HCT116 (cell line): ENCODE data around the gene DDX52. TPM values are rescaled to one million over a fixed set of nuclear protein-coding genes. Genes with fewer than 3 reads are reported as not detected.

ENCODE experiments used
- ATAC-seq: fragments of 200-7000 bp; cut with Tn5 transposase; 2 replicates; pipeline ENCODE4 v1.9.1; 2020; ENCODE audit warnings: mild to moderate bottlenecking, moderate library complexity
- BruUV-seq: library from RNA; stranded (reverse); fragments of 400-500 nt; replicated peaks from 2 replicates; lab custom pipeline; 2021; lab: Mats Ljungman, UMichigan
- CTCF ChIA-PET: fragments of 300-600 bp; sonication (Branson Sonifier 250); formaldehyde crosslinking; loops from one replicate; lab custom pipeline; 2021; ENCODE audit warnings: antibody characterized with exemption; lab: Charles Lee
- POLR2A ChIA-PET: fragments of 300-600, 350-600 bp; sonication (Branson Sonifier 250); formaldehyde crosslinking; loops from one replicate; lab custom pipeline; 2021; ENCODE audit warnings: antibody characterized with exemption; lab: Charles Lee
- RAD21 ChIA-PET, 2 experiments: fragments of 300-600 bp; sonication (Branson Sonifier 250); formaldehyde crosslinking; loops; one replicate each; lab custom pipeline; 2023; ENCODE audit warnings: low total read pairs in 2 of 2; ENCODE audit not compliant: uncharacterized antibody in 2 of 2, unreplicated experiment in 2 of 2, low non-redundant PET in 1 of 2; lab: Charles Lee
- DNase-seq: peaks from one replicate; pipeline ENCODE4 v3.0.0-alpha.2; 2010; ENCODE audit warnings: low read depth, low spot score
- H2AFZ ChIP-seq: fragments of 200-600 bp; shearing (Covaris generic), sonication (generic); 2 replicates; pipeline ENCODE4 v1.6.1; 2017; ENCODE audit warnings: low read depth, mixed run types, mixed read lengths, antibody characterized with exemption, low read length; ENCODE audit not compliant: poor library complexity, severe bottlenecking
- H3K27ac ChIP-seq: 2 replicates; pipeline ENCODE4 v1.5.1; 2012; ENCODE audit warnings: low read depth, low read length
- H3K27me3 ChIP-seq: fragments of 200-600 bp; sonication (generic); 2 replicates; pipeline ENCODE4 v1.6.1; 2016; ENCODE audit warnings: mixed run types, low read length, mixed read lengths; ENCODE audit not compliant: insufficient read depth
- H3K36me3 ChIP-seq, 2 experiments: fragments of 200-500 bp in 1 of 2; fragments of 200-600 bp in 1 of 2; sonication (Bioruptor generic) in 1 of 2; sonication (generic) in 1 of 2; 2 replicates each; pipeline versions ENCODE4 v1.5.1 to v1.6.1; 2014 to 2016; ENCODE audit warnings: low read length in 2 of 2, inconsistent platforms in 1 of 2, mixed read lengths in 1 of 2, mixed run types in 1 of 2; ENCODE audit not compliant: insufficient read depth in 2 of 2, control insufficient read depth in 1 of 2
- H3K4me1 ChIP-seq, 2 experiments: fragments of 200-600 bp in 1 of 2; sonication (generic) in 1 of 2; 2 replicates each; pipeline versions ENCODE4 v1.5.1 to v1.6.1; 2012 to 2017; ENCODE audit warnings: low read length in 2 of 2, inconsistent platforms in 1 of 2, mild to moderate bottlenecking in 1 of 2, mixed read lengths in 1 of 2, mixed run types in 1 of 2, moderate library complexity in 1 of 2; ENCODE audit not compliant: insufficient read depth in 2 of 2, control insufficient read depth in 1 of 2
- H3K4me2 ChIP-seq: fragments of 200-600 bp; sonication (generic); 2 replicates; pipeline ENCODE4 v1.6.1; 2017; ENCODE audit warnings: mixed run types, low read length, mixed read lengths
- H3K4me3 ChIP-seq, 2 experiments: fragments of 200-600 bp in 1 of 2; sonication (generic) in 1 of 2; replicated peaks in 1 of 2; 2 replicates each; pipeline ENCODE4 v1.5.1; 2011 to 2016; ENCODE audit warnings: low read length in 2 of 2, control low read depth in 1 of 2, low read depth in 1 of 2, mild to moderate bottlenecking in 1 of 2, mixed read lengths in 1 of 2, mixed run types in 1 of 2
- H3K79me2 ChIP-seq: fragments of 200-600 bp; sonication (generic); 2 replicates; pipeline ENCODE4 v1.6.1; 2017; ENCODE audit warnings: mild to moderate bottlenecking, mixed run types, low read length, moderate library complexity, mixed read lengths; ENCODE audit not compliant: insufficient read depth
- H3K9ac ChIP-seq: fragments of 200-600 bp; sonication (generic); 2 replicates; pipeline ENCODE4 v1.6.1; 2016; ENCODE audit warnings: low read length, mixed read lengths
- H3K9me2 ChIP-seq: fragments of 200-600 bp; sonication (generic), shearing (Covaris generic); 2 replicates; pipeline ENCODE4 v1.6.1; 2017; ENCODE audit warnings: mixed run types, mild to moderate bottlenecking, moderate library complexity; ENCODE audit not compliant: insufficient read depth
- H3K9me3 ChIP-seq, 2 experiments: fragments of 200-500 bp in 1 of 2; fragments of 200-600 bp in 1 of 2; sonication (Bioruptor generic) in 1 of 2; sonication (generic) in 1 of 2; 2 replicates each; pipeline ENCODE4 v1.6.1; 2014 to 2017; ENCODE audit warnings: low read length in 2 of 2, mixed read lengths in 2 of 2, inconsistent platforms in 1 of 2, low read depth in 1 of 2, mild to moderate bottlenecking in 1 of 2, mixed run types in 1 of 2, moderate library complexity in 1 of 2; ENCODE audit not compliant: control insufficient read depth in 1 of 2, insufficient read depth in 1 of 2
- H4K20me1 ChIP-seq: fragments of 200-600 bp; sonication (generic), shearing (Covaris generic); 2 replicates; pipeline ENCODE4 v1.6.1; 2017; ENCODE audit warnings: mixed run types, mild to moderate bottlenecking, moderate library complexity; ENCODE audit not compliant: insufficient read depth
- CBX3 ChIP-seq: IDR thresholded peaks from 2 replicates; pipeline ENCODE4 v1.6.1; 2012; ENCODE audit warnings: low read depth
- CEBPB ChIP-seq: IDR thresholded peaks from 2 replicates; pipeline ENCODE4 v1.6.1; 2012; ENCODE audit warnings: low read depth
- EGR1 ChIP-seq: IDR thresholded peaks from 2 replicates; pipeline ENCODE4 v1.6.1; 2012; ENCODE audit warnings: low read depth
- ELF1 ChIP-seq: IDR thresholded peaks from 2 replicates; pipeline ENCODE4 v1.6.1; 2012; ENCODE audit warnings: low read depth, borderline replicate concordance
- EZH2 ChIP-seq: fragments of 200-600 bp; sonication (generic); IDR thresholded peaks from 2 replicates; pipeline ENCODE4 v1.6.1; 2017; ENCODE audit warnings: antibody characterized with exemption, mixed run types
- JUND ChIP-seq: IDR thresholded peaks from 2 replicates; pipeline ENCODE4 v1.6.1; 2012
- POLR2AphosphoS5 ChIP-seq: IDR thresholded peaks from 2 replicates; pipeline ENCODE4 v1.6.1; 2011; ENCODE audit warnings: mild to moderate bottlenecking, low read depth, low read length, moderate library complexity
- SRF ChIP-seq: IDR thresholded peaks from 2 replicates; pipeline ENCODE4 v1.6.1; 2012; ENCODE audit warnings: low read depth
- TCF7L2 ChIP-seq: IDR thresholded peaks from 2 replicates; pipeline ENCODE4 v1.7.0; 2011; ENCODE audit warnings: borderline replicate concordance, inconsistent platforms; ENCODE audit not compliant: insufficient read depth, insufficient read length; ENCODE audit errors: extremely low read depth
- YY1 ChIP-seq: IDR thresholded peaks from 2 replicates; pipeline ENCODE4 v1.6.1; 2011; ENCODE audit warnings: low read length, low read depth, moderate library complexity, mild to moderate bottlenecking; ENCODE audit not compliant: insufficient replicate concordance; ENCODE audit errors: extremely low read depth
- ZFX ChIP-seq: fragments of 450-650 bp; IDR thresholded peaks from 2 replicates; pipeline ENCODE4 v1.6.1; 2017
- intact Hi-C: fragments of 100-400 bp; cut with micrococcal nuclease; formaldehyde crosslinking; loops from 2 replicates; pipeline ENCODE4 v1.10.0; 2022
- total RNA-seq: library from RNA; stranded (reverse); gene quantifications from one replicate; pipeline ENCODE4 v1.2.1, GENCODE V29; 2021; ENCODE audit not compliant: unreplicated experiment
- TF ChIP-seq, protein P1 (sequence below): IDR thresholded peaks from 2 replicates; pipeline ENCODE4 v1.6.1; 2011; ENCODE audit warnings: mild to moderate bottlenecking, low read length, moderate library complexity; ENCODE audit not compliant: insufficient replicate concordance; ENCODE audit errors: extremely low read depth
- TF ChIP-seq, protein P2 (sequence below): IDR thresholded peaks from 2 replicates; pipeline ENCODE4 v1.6.1; 2012
- TF ChIP-seq, protein P3 (sequence below): IDR thresholded peaks from 2 replicates; pipeline ENCODE4 v1.6.1; 2012; ENCODE audit warnings: low read depth

Gene DDX52
- total RNA-seq, 1 experiment from 2014 or later: 45.4 TPM

DNA sequence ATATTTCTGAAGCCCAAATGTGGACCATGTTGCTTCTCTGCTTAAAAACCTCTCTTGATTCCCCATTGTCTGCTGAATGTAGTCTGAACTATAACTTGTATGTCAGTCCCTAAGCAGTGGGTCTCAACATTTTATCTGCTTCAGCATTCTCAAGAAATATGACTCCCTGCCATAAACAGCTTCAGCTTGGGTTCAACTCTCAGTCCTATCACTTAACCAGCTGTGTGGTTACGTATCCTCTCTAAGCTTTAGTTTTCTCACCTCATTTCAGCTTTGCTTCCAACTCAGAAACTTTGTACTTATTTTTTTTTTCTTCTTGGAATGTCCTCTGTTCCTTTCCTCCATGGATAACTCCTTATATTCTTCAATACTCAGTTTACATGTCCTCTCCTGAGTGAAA, 4.6 kb upstream of the DDX52 start:
- no peaks in the 10 kb centered on the region for H3K36me3 ChIP-seq
- RAD21 ChIA-PET: no interaction called here
- H3K79me2 ChIP-seq: peaks cover 4% of the 10 kb centered on the region
- TF ChIP-seq, protein P1, sequence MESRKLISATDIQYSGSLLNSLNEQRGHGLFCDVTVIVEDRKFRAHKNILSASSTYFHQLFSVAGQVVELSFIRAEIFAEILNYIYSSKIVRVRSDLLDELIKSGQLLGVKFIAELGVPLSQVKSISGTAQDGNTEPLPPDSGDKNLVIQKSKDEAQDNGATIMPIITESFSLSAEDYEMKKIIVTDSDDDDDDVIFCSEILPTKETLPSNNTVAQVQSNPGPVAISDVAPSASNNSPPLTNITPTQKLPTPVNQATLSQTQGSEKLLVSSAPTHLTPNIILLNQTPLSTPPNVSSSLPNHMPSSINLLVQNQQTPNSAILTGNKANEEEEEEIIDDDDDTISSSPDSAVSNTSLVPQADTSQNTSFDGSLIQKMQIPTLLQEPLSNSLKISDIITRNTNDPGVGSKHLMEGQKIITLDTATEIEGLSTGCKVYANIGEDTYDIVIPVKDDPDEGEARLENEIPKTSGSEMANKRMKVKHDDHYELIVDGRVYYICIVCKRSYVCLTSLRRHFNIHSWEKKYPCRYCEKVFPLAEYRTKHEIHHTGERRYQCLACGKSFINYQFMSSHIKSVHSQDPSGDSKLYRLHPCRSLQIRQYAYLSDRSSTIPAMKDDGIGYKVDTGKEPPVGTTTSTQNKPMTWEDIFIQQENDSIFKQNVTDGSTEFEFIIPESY: no peak
- TF ChIP-seq, protein P2, sequence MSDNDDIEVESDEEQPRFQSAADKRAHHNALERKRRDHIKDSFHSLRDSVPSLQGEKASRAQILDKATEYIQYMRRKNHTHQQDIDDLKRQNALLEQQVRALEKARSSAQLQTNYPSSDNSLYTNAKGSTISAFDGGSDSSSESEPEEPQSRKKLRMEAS: no peak
- TF ChIP-seq ZFX: no peak
- no peak for TF ChIP-seq ELF1
- no peak for TF ChIP-seq EZH2
- no peak for TF ChIP-seq EGR1
- no peak for TF ChIP-seq CBX3
- TF ChIP-seq CEBPB: no peak
- TF ChIP-seq TCF7L2: no peak
- TF ChIP-seq YY1: no peak
- no peak for TF ChIP-seq SRF
- no peak for TF ChIP-seq JUND
- TF ChIP-seq, protein P3, sequence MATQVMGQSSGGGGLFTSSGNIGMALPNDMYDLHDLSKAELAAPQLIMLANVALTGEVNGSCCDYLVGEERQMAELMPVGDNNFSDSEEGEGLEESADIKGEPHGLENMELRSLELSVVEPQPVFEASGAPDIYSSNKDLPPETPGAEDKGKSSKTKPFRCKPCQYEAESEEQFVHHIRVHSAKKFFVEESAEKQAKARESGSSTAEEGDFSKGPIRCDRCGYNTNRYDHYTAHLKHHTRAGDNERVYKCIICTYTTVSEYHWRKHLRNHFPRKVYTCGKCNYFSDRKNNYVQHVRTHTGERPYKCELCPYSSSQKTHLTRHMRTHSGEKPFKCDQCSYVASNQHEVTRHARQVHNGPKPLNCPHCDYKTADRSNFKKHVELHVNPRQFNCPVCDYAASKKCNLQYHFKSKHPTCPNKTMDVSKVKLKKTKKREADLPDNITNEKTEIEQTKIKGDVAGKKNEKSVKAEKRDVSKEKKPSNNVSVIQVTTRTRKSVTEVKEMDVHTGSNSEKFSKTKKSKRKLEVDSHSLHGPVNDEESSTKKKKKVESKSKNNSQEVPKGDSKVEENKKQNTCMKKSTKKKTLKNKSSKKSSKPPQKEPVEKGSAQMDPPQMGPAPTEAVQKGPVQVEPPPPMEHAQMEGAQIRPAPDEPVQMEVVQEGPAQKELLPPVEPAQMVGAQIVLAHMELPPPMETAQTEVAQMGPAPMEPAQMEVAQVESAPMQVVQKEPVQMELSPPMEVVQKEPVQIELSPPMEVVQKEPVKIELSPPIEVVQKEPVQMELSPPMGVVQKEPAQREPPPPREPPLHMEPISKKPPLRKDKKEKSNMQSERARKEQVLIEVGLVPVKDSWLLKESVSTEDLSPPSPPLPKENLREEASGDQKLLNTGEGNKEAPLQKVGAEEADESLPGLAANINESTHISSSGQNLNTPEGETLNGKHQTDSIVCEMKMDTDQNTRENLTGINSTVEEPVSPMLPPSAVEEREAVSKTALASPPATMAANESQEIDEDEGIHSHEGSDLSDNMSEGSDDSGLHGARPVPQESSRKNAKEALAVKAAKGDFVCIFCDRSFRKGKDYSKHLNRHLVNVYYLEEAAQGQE: no peak
- no peak for TF ChIP-seq POLR2AphosphoS5
- H3K27ac ChIP-seq: no peak overlapping the region
- no peak overlapping the region for H3K9ac ChIP-seq
- intact Hi-C loops: no loop called here
- no peaks in the 10 kb centered on the region for H3K9me2 ChIP-seq
- H3K4me1 ChIP-seq: peaks cover 5 to 6% of the 10 kb centered on the region in 2 experiments; a peak in 3 of 4 replicates
- POLR2A ChIA-PET: no interaction called here
- ATAC-seq (no peak), DNase-seq (no peak)
- H2AFZ ChIP-seq: no peak overlapping the region
- no peak overlapping the region for H3K4me3 ChIP-seq
- H3K4me2 ChIP-seq: no peak overlapping the region
- no TSS peak for BruUV-seq
- CTCF ChIA-PET: interaction anchor here (4.7 kb wide), 1 partner anchor 169 kb away, joined by 36 read pairs; no protein-coding TSS in a partner anchor
- H3K27me3 ChIP-seq: peaks cover 25% of the 10 kb centered on the region; the same call in 1 of the 2 replicates
- H3K9me3 ChIP-seq: no peaks in the 10 kb centered on the region
- no peaks in the 10 kb centered on the region for H4K20me1 ChIP-seq
